Right hindlimb (tissue), 1 donor: ENCODE results near the gene DNM3.
"Not testable (repeated sequence)": the region's sequence is repeated elsewhere in the genome, so short reads cannot be mapped to it uniquely, and the experiment has no call there.

Experiments used
- DNase-seq: peaks from one replicate; pipeline ENCODE4 v3.0.0-alpha.2; 2018

DNM3 gene

GRCh38 chr1:172406968-172407367 is 565.7 kb downstream of the DNM3 start:
- no peak for DNase-seq

- no peak for DNase-seq
Measured at GRCh38 chr1:172408958-172409357, 567.7 kb downstream of the DNM3 start.

- DNase-seq = no peak
Measured at GRCh38 chr1:172410027-172410426, 568.7 kb downstream of the DNM3 start.

- no peak for DNase-seq
Measured at GRCh38 chr1:172411791-172412338, 570.6 kb downstream of the DNM3 start.

GRCh38 chr1:172414331-172414730 is 573.0 kb downstream of the DNM3 start:
- no peak for DNase-seq

- DNase-seq = no peak
Measured at GRCh38 chr1:172416496-172417035, 575.3 kb downstream of the DNM3 start.

GRCh38 chr1:172417557-172417956 is 576.3 kb downstream of the DNM3 start:
- DNase-seq = no peak

GRCh38 chr1:172420385-172420784 is 579.1 kb downstream of the DNM3 start, which contains the start of gene C1orf105:
Gene C1orf105 (plus strand): TSS chr1:172420685. CDS start chr1:172420886, 201 bp downstream.
- DNase-seq = no peak

GRCh38 chr1:172421974-172422604 is 580.8 kb downstream of the DNM3 start:
- DNase-seq = no peak

GRCh38 chr1:172423336-172423735 is 582.0 kb downstream of the DNM3 start:
- no peak for DNase-seq

- DNase-seq = no peak
Measured at GRCh38 chr1:172425339-172425738, 584.0 kb downstream of the DNM3 start.

GRCh38 chr1:172427191-172427590 is 585.9 kb downstream of the DNM3 start:
- no peak for DNase-seq

- no peak for DNase-seq
Measured at GRCh38 chr1:172429331-172430127, 588.2 kb downstream of the DNM3 start.

- no peak for DNase-seq
Measured at GRCh38 chr1:172430128-172430454, 588.8 kb downstream of the DNM3 start.

- DNase-seq = no peak
Measured at GRCh38 chr1:172431204-172431603, 589.9 kb downstream of the DNM3 start.

GRCh38 chr1:172431721-172432192 is 590.5 kb downstream of the DNM3 start:
- DNase-seq = no peak

- DNase-seq = not testable (repeated sequence)
Measured at GRCh38 chr1:172437183-172437582, 595.9 kb downstream of the DNM3 start.

- DNase-seq = no peak
Measured at GRCh38 chr1:172442404-172442803, 601.1 kb downstream of the DNM3 start.

GRCh38 chr1:172442843-172443565 is 601.7 kb downstream of the DNM3 start:
- DNase-seq = no peak

GRCh38 chr1:172443666-172444453 is 602.6 kb downstream of the DNM3 start, which contains the start of gene PIGC:
Gene PIGC (minus strand): TSS chr1:172444069. CDS start chr1:172442622, 1,447 bp downstream.
- peak; percentile 92 for DNase-seq

- no peak for DNase-seq
Measured at GRCh38 chr1:172446547-172446946, 605.2 kb downstream of the DNM3 start.

GRCh38 chr1:172447641-172448040 is 606.3 kb downstream of the DNM3 start:
- DNase-seq = no peak
